ENCODE data around the gene AP2B1. TPM values are rescaled to one million over a fixed set of nuclear protein-coding genes. Genes with fewer than 3 reads are reported as not detected.
"Not testable (repeated sequence)": the region's sequence is repeated elsewhere in the genome, so short reads cannot be mapped to it uniquely, and the experiment has no call there.

AP2B1 gene
- total RNA-seq, 6 experiments from 2014 or later = 33.8 to 62.7 (median 40.8) TPM

DNA sequence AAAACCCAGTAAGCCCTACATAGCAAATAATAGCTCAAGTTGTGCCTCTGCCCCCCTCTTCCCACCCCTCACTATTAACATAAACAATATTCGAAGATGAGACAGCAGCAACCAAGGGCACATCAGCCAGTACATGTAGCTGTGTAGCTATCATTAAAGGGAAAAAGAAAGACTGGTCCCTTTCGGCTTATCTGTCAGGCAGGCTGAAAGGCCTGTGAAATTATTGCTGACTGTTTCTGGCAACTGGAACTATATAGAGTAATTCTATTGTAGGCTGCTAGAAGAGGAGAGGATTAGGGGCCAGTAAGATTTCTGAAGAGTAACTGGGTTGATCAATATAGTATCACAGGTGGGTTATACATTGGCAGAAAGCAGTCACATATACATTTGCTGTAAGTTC is 107.8 kb downstream of the AP2B1 start:
- no peak for ATAC-seq
- TF ChIP-seq POLR2A (IDR thresholded peaks at IDR 0.05) = no peak
- TF ChIP-seq, protein P1, sequence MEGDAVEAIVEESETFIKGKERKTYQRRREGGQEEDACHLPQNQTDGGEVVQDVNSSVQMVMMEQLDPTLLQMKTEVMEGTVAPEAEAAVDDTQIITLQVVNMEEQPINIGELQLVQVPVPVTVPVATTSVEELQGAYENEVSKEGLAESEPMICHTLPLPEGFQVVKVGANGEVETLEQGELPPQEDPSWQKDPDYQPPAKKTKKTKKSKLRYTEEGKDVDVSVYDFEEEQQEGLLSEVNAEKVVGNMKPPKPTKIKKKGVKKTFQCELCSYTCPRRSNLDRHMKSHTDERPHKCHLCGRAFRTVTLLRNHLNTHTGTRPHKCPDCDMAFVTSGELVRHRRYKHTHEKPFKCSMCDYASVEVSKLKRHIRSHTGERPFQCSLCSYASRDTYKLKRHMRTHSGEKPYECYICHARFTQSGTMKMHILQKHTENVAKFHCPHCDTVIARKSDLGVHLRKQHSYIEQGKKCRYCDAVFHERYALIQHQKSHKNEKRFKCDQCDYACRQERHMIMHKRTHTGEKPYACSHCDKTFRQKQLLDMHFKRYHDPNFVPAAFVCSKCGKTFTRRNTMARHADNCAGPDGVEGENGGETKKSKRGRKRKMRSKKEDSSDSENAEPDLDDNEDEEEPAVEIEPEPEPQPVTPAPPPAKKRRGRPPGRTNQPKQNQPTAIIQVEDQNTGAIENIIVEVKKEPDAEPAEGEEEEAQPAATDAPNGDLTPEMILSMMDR (IDR thresholded peaks at IDR 0.05) = no peak
- Histone ChIP-seq H3K27me3 (no peaks in the 10 kb centered on the region), H3K36me3 (no peaks in the 10 kb centered on the region), H3K27ac (no peak overlapping the region), H3K4me1 (no peaks in the 10 kb centered on the region), H3K4me3 (no peak overlapping the region), H3K9me3 (no peaks in the 10 kb centered on the region)
- DNase-seq = no peak
- intact Hi-C loops (cut with DNase I) = no loop called here
- WGBS (ENCODE audit: insufficient coverage, low coverage, low lambda C conversion rate, missing lambda C conversion rate) = 69% methylated on average over 2 of the region's 2 CpGs

DNA sequence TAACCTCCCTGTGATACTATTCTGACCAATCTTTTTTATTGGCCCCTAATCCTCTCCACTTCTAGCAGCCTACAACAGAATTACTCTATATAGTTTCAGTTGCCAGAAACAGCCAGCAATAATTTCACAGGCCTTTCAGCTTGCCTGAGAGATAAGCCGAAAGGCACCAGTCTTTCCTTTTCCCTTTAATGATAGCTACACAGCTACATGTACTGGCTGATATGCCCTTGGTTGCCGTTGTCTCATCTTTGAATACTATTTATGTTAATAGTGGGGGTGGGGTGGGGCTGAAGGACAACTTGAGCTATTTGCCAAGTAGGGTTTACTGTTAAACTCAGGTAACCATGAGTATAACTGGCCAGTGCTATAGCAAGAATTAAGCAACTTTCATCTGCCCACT is 108.5 kb downstream of the AP2B1 start:
- no peak for TF ChIP-seq POLR2A (IDR thresholded peaks at IDR 0.05)
- TF ChIP-seq, protein P1 (IDR thresholded peaks at IDR 0.05) = no peak
- Histone ChIP-seq H3K36me3 (no peaks in the 10 kb centered on the region), H3K4me1 (no peaks in the 10 kb centered on the region), H3K27ac (no peak overlapping the region), H3K4me3 (no peak overlapping the region), H3K27me3 (no peaks in the 10 kb centered on the region), H3K9me3 (no peaks in the 10 kb centered on the region)
- intact Hi-C loops (cut with DNase I) = no loop called here
- WGBS (ENCODE audit: insufficient coverage, low coverage, low lambda C conversion rate, missing lambda C conversion rate) = 69% methylated on average over 2 of the region's 2 CpGs
- DNase-seq (no peak), ATAC-seq (peak in 2 of 4 donors; percentile 13 to 46)

GRCh38 chr17:35698800-35699199 is 111.7 kb downstream of the AP2B1 start:
- WGBS (ENCODE audit: insufficient coverage, low coverage, low lambda C conversion rate, missing lambda C conversion rate) = 95% methylated on average over 2 of the region's 2 CpGs
- ATAC-seq = no peak
- no peak overlapping the region for H3K27ac ChIP-seq
- no peaks in the 10 kb centered on the region for H3K27me3 ChIP-seq
- no peak for DNase-seq
- TF ChIP-seq, protein P1 (IDR thresholded peaks at IDR 0.05) = no peak
- no peak for TF ChIP-seq POLR2A (IDR thresholded peaks at IDR 0.05)
- H3K36me3 ChIP-seq = no peaks in the 10 kb centered on the region
- no peaks in the 10 kb centered on the region for H3K9me3 ChIP-seq
- no peak overlapping the region for H3K4me3 ChIP-seq
- intact Hi-C loops (cut with DNase I) = no loop called here
- H3K4me1 ChIP-seq = no peaks in the 10 kb centered on the region

GRCh38 chr17:35700150-35700549 is 113.0 kb downstream of the AP2B1 start:
- Histone ChIP-seq H3K9me3 (no peaks in the 10 kb centered on the region), H3K36me3 (no peaks in the 10 kb centered on the region), H3K4me1 (no peaks in the 10 kb centered on the region), H3K27me3 (no peaks in the 10 kb centered on the region), H3K4me3 (no peak overlapping the region), H3K27ac (no peak overlapping the region)
- intact Hi-C loops (cut with DNase I) = no loop called here
- DNase-seq (no peak), ATAC-seq (no peak)
- 97% methylated on average over 6 of the region's 6 CpGs for WGBS (ENCODE audit: insufficient coverage, low coverage, low lambda C conversion rate, missing lambda C conversion rate)
- no peak for TF ChIP-seq POLR2A (IDR thresholded peaks at IDR 0.05)
- TF ChIP-seq, protein P1 (IDR thresholded peaks at IDR 0.05) = no peak

- H3K27ac ChIP-seq = no peak overlapping the region
- H3K36me3 ChIP-seq = no peaks in the 10 kb centered on the region
- no peaks in the 10 kb centered on the region for H3K4me1 ChIP-seq
- H3K27me3 ChIP-seq = no peaks in the 10 kb centered on the region
- intact Hi-C loops (cut with DNase I) = no loop called here
- ATAC-seq = no peak
- H3K4me3 ChIP-seq = no peak overlapping the region
- DNase-seq = no peak
- 88% methylated on average over 5 of the region's 5 CpGs for WGBS (ENCODE audit: insufficient coverage, low coverage, low lambda C conversion rate, missing lambda C conversion rate)
- no peaks in the 10 kb centered on the region for H3K9me3 ChIP-seq
- TF ChIP-seq POLR2A (IDR thresholded peaks at IDR 0.05) = no peak
- TF ChIP-seq, protein P1 (IDR thresholded peaks at IDR 0.05) = no peak
Observed at GRCh38 chr17:35701491-35701890, 114.4 kb downstream of the AP2B1 start.

GRCh38 chr17:35703308-35703707 is 116.2 kb downstream of the AP2B1 start:
- intact Hi-C loops (cut with DNase I); ATAC-seq; H3K27ac ChIP-seq; H3K4me3 ChIP-seq; DNase-seq; H3K36me3 ChIP-seq; H3K9me3 ChIP-seq; H3K4me1 ChIP-seq; H3K27me3 ChIP-seq: not testable (repeated sequence)
- WGBS (ENCODE audit: insufficient coverage, low coverage, low lambda C conversion rate, missing lambda C conversion rate) = 100% methylated on average over 2 of the region's 2 CpGs

Measured in right lobe of liver (tissue), 6 donors.